H9 (cell line): ENCODE measurements around the gene MYEF2. TPM values are rescaled to one million over a fixed set of nuclear protein-coding genes. Genes with fewer than 3 reads are reported as not detected.

ENCODE experiments used
- DNase-seq: peaks from one replicate; pipeline ENCODE4 v3.0.0-alpha.2; 2017
- H2AFZ ChIP-seq: one replicate; pipeline ENCODE4 v1.6.1; 2013; ENCODE audit warnings: mild to moderate bottlenecking, low read length, control low read depth, moderate library complexity
- H2AK5ac ChIP-seq: 2 replicates; pipeline ENCODE4 v1.6.1; 2013; ENCODE audit warnings: low read length, control low read depth, mixed read lengths; ENCODE audit not compliant: insufficient read length
- H2BK120ac ChIP-seq: one replicate; pipeline ENCODE4 v1.6.1; 2013; ENCODE audit warnings: low read depth, mild to moderate bottlenecking, low read length, control low read depth, inconsistent platforms; ENCODE audit not compliant: poor library complexity, severe bottlenecking
- H2BK12ac ChIP-seq: 2 replicates; pipeline ENCODE4 v1.6.1; 2013; ENCODE audit warnings: low read length, control low read depth, mixed read lengths, low read depth; ENCODE audit not compliant: insufficient read length
- H2BK15ac ChIP-seq: 2 replicates; pipeline ENCODE4 v1.6.1; 2013; ENCODE audit warnings: low read depth, low read length, control low read depth
- H2BK20ac ChIP-seq: one replicate; pipeline ENCODE4 v1.6.1; 2013; ENCODE audit warnings: low read depth, mild to moderate bottlenecking, low read length, control low read depth, inconsistent platforms; ENCODE audit not compliant: poor library complexity, severe bottlenecking
- H2BK5ac ChIP-seq: 2 replicates; pipeline ENCODE4 v1.6.1; 2013; ENCODE audit warnings: low read length, control low read depth, mixed read lengths; ENCODE audit not compliant: insufficient read length
- H3K14ac ChIP-seq: 2 replicates; pipeline ENCODE4 v1.6.1; 2013; ENCODE audit warnings: low read length, control low read depth; ENCODE audit not compliant: insufficient read depth
- H3K18ac ChIP-seq: 2 replicates; pipeline ENCODE4 v1.6.1; 2013; ENCODE audit warnings: low read depth, mild to moderate bottlenecking, mixed read lengths, low read length, control low read depth; ENCODE audit not compliant: insufficient read length
- H3K23ac ChIP-seq: 2 replicates; pipeline ENCODE4 v1.6.1; 2013; ENCODE audit warnings: low read length, control low read depth, mixed read lengths, low read depth; ENCODE audit not compliant: insufficient read length
- H3K23me2 ChIP-seq: 2 replicates; pipeline ENCODE4 v1.6.1; 2013; ENCODE audit warnings: low read depth, mild to moderate bottlenecking, mixed read lengths, low read length, control low read depth; ENCODE audit not compliant: insufficient read length, poor library complexity, severe bottlenecking
- H3K27ac ChIP-seq: 2 replicates; pipeline ENCODE4 v1.5.1; 2013; ENCODE audit warnings: low read length, control low read depth, mixed read lengths, low read depth; ENCODE audit not compliant: insufficient read length
- H3K27me3 ChIP-seq: 2 replicates; pipeline ENCODE4 v1.6.1; 2013; ENCODE audit warnings: low read length, control low read depth, inconsistent platforms; ENCODE audit not compliant: insufficient read depth
- H3K4ac ChIP-seq: 2 replicates; pipeline ENCODE4 v1.6.1; 2013; ENCODE audit warnings: low read depth, mild to moderate bottlenecking, control low read depth, inconsistent platforms, low read length, moderate library complexity
- H3K4me1 ChIP-seq: 2 replicates; pipeline ENCODE4 v1.6.1; 2013; ENCODE audit warnings: low read length, control low read depth, inconsistent platforms; ENCODE audit not compliant: insufficient read depth
- H3K4me2 ChIP-seq: 2 replicates; pipeline ENCODE4 v1.6.1; 2013; ENCODE audit warnings: low read length, control low read depth, mixed read lengths; ENCODE audit not compliant: insufficient read length, insufficient read depth
- H3K56ac ChIP-seq: 2 replicates; pipeline ENCODE4 v1.6.1; 2013; ENCODE audit warnings: low read depth, mild to moderate bottlenecking, mixed read lengths, low read length, control low read depth; ENCODE audit not compliant: insufficient read length
- H3K79me1 ChIP-seq: 2 replicates; pipeline ENCODE4 v1.6.1; 2013; ENCODE audit warnings: low read depth, mild to moderate bottlenecking, moderate library complexity, low read length, control low read depth, inconsistent platforms; ENCODE audit not compliant: insufficient read depth, poor library complexity, severe bottlenecking
- H3K79me2 ChIP-seq: 2 replicates; pipeline ENCODE4 v1.6.1; 2013; ENCODE audit warnings: low read length, control low read depth, inconsistent platforms; ENCODE audit not compliant: insufficient read depth
- H3K9ac ChIP-seq: 2 replicates; pipeline ENCODE4 v1.6.1; 2013; ENCODE audit warnings: low read length, control low read depth, mixed read lengths; ENCODE audit not compliant: insufficient read length; ENCODE audit errors: extremely low read depth
- H3K9me3 ChIP-seq: one replicate; pipeline ENCODE4 v1.6.1; 2013; ENCODE audit warnings: low read depth, low read length, inconsistent platforms; ENCODE audit not compliant: control insufficient read depth
- H3T11ph ChIP-seq: one replicate; pipeline ENCODE4 v1.6.1; 2013; ENCODE audit warnings: mild to moderate bottlenecking, low read length, control low read depth, inconsistent platforms
- H4K20me1 ChIP-seq: one replicate; pipeline ENCODE4 v1.6.1; 2013; ENCODE audit not compliant: control insufficient read depth, insufficient read length, insufficient read depth
- H4K5ac ChIP-seq: 2 replicates; pipeline ENCODE4 v1.6.1; 2013; ENCODE audit warnings: low read depth, mild to moderate bottlenecking, mixed read lengths, low read length, control low read depth; ENCODE audit not compliant: insufficient read length
- H4K8ac ChIP-seq: replicated peaks from 2 replicates; pipeline ENCODE4 v1.6.1; 2013; ENCODE audit warnings: low read length, control low read depth, mixed read lengths, low read depth; ENCODE audit not compliant: insufficient read length
- H4K91ac ChIP-seq: 2 replicates; pipeline ENCODE4 v1.6.1; 2013; ENCODE audit warnings: low read depth, mild to moderate bottlenecking, moderate library complexity, mixed read lengths, low read length, control low read depth; ENCODE audit not compliant: insufficient read length
- H3K27ac Mint-ChIP-seq, 3 experiments: 2 replicates in 2 of 3; 3 replicates in 1 of 3; pipeline ENCODE4 v1.8.0; 2020 to 2021; ENCODE audit warnings: mixed read lengths in 3 of 3, mild to moderate bottlenecking in 1 of 3, moderate library complexity in 1 of 3
- H3K27me3 Mint-ChIP-seq: 2 replicates; pipeline ENCODE4 v1.8.0; 2021; ENCODE audit warnings: low read depth, mild to moderate bottlenecking, moderate library complexity, mixed read lengths
- H3K36me3 Mint-ChIP-seq, 3 experiments: 2 replicates in 2 of 3; 3 replicates in 1 of 3; pipeline ENCODE4 v1.8.0; 2020 to 2021; ENCODE audit warnings: low read depth in 3 of 3, mixed read lengths in 3 of 3; ENCODE audit not compliant: insufficient read depth in 1 of 3
- H3K4me1 Mint-ChIP-seq, 2 experiments: 2 replicates each; pipeline ENCODE4 v1.8.0; 2020; ENCODE audit warnings: mixed read lengths in 2 of 2
- H3K4me3 Mint-ChIP-seq, 2 experiments: 2 replicates in 1 of 2; 3 replicates in 1 of 2; pipeline ENCODE4 v1.8.0; 2020 to 2021; ENCODE audit warnings: mild to moderate bottlenecking in 2 of 2, mixed read lengths in 2 of 2, moderate library complexity in 1 of 2
- H3K9me3 Mint-ChIP-seq, 2 experiments: 2 replicates in 1 of 2; 3 replicates in 1 of 2; pipeline ENCODE4 v1.8.0; 2020; ENCODE audit warnings: mild to moderate bottlenecking in 2 of 2, mixed read lengths in 2 of 2, moderate library complexity in 1 of 2
- CTCF ChIP-seq: fragments of 200-600 bp; sonication (generic); conservative IDR thresholded peaks from 3 replicates; pipeline ENCODE4 v1.8.0; 2021; ENCODE audit warnings: antibody characterized with exemption, mild to moderate bottlenecking
- WGBS: extraction: QIAGEN DNeasy Blood & Tissue Kit; methylation state at CpG from one replicate; pipeline ENCODE4 v1.1.7; 2013; ENCODE audit warnings: missing lambda C conversion rate, low lambda C conversion rate, mixed read lengths; ENCODE audit not compliant: insufficient read length; ENCODE audit errors: extremely low coverage; 5-methylcytosine and 5-hydroxymethylcytosine counted together
- total RNA-seq: library from RNA; stranded (reverse); gene quantifications from 2 replicates; pipeline ENCODE4 v1.2.1, GENCODE V29; 2021

MYEF2 gene
- total RNA-seq, 1 experiment from 2014 or later: 85.2 TPM

GRCh38 chr15:48102167-48102566 lies 75.9 kb downstream of the MYEF2 start:
- Histone ChIP-seq H3K23me2 (no peaks in the 10 kb centered on the region), H2AK5ac (no peak overlapping the region), H3K27ac (no peak overlapping the region), H4K91ac (no peak overlapping the region), H3K4me1 (no peaks in the 10 kb centered on the region), H2BK15ac (no peak overlapping the region), H2BK120ac (no peak overlapping the region), H3K9ac (no peak overlapping the region), H2BK20ac (no peak overlapping the region), H3K14ac (no peak overlapping the region), H3K23ac (no peak overlapping the region), H4K5ac (no peak overlapping the region), H2AFZ (no peak overlapping the region), H4K20me1 (no peaks in the 10 kb centered on the region), H3K4ac (no peak overlapping the region), H2BK5ac (no peak overlapping the region), H3K27me3 (no peaks in the 10 kb centered on the region), H3K79me2 (no peaks in the 10 kb centered on the region), H2BK12ac (no peak overlapping the region), H3K18ac (no peak overlapping the region), H3K4me2 (no peak overlapping the region), H3K56ac (no peak overlapping the region), H4K8ac (no peak overlapping the region), H3T11ph (no peak overlapping the region), H3K79me1 (no peaks in the 10 kb centered on the region), H3K9me3 (no peaks in the 10 kb centered on the region)
- TF ChIP-seq CTCF: no peak
- no peak overlapping the region for H3K27ac Mint-ChIP-seq
- no peaks in the 10 kb centered on the region for H3K9me3 Mint-ChIP-seq
- 0 out of 4 replicates have a peak, but pooled peaks cover 0 to 3% of the 10 kb centered on the region in 2 experiments for H3K4me1 Mint-ChIP-seq
- no CpG with 5 or more reads among the region's 6 CpGs for WGBS
- H3K4me3 Mint-ChIP-seq: no peak overlapping the region
- DNase-seq: no peak
- H3K27me3 Mint-ChIP-seq: no peaks in the 10 kb centered on the region
- H3K36me3 Mint-ChIP-seq: no peaks in the 10 kb centered on the region
